SU-DHL-6 (cell line): ENCODE results near the gene HAVCR2.

ENCODE experiments used
- H2AFZ ChIP-seq: fragments of 200-600 bp; sonication (generic); 2 replicates; pipeline ENCODE4 v1.6.1; 2014; ENCODE audit warnings: low read depth, mild to moderate bottlenecking, moderate library complexity, mixed read lengths, antibody characterized with exemption, low read length; ENCODE audit not compliant: severe bottlenecking
- H3F3A ChIP-seq: fragments of 200-600 bp; shearing (Covaris generic); 2 replicates; pipeline ENCODE4 v1.6.0; 2016; ENCODE audit warnings: antibody characterized with exemption, mild to moderate bottlenecking; ENCODE audit not compliant: insufficient read depth
- H3K27ac ChIP-seq: fragments of 200-600 bp; sonication (generic); 2 replicates; pipeline ENCODE4 v1.5.1; 2016; ENCODE audit warnings: low read depth, mild to moderate bottlenecking, low read length, moderate library complexity, mixed read lengths
- H3K27me3 ChIP-seq: fragments of 200-600 bp; sonication (generic), shearing (Covaris generic); 2 replicates; pipeline ENCODE4 v1.6.0; 2014; ENCODE audit warnings: mild to moderate bottlenecking, low read length
- H3K36me3 ChIP-seq: fragments of 200-600 bp; sonication (generic); 2 replicates; pipeline ENCODE4 v1.6.1; 2014; ENCODE audit warnings: mild to moderate bottlenecking, low read length, mixed read lengths
- H3K4me2 ChIP-seq: fragments of 300-600, 200-600 bp; shearing (Covaris generic), sonication (generic); 2 replicates; pipeline ENCODE4 v1.6.0; 2014; ENCODE audit warnings: low read length, low read depth, mild to moderate bottlenecking; ENCODE audit not compliant: poor library complexity, severe bottlenecking
- H3K4me3 ChIP-seq: fragments of 200-600 bp; sonication (generic); 2 replicates; pipeline ENCODE4 v1.5.1; 2014; ENCODE audit warnings: antibody characterized with exemption, low read length, mild to moderate bottlenecking, mixed read lengths; ENCODE audit not compliant: insufficient read depth, poor library complexity, severe bottlenecking
- H3K79me2 ChIP-seq: fragments of 200-600 bp; sonication (generic); 2 replicates; pipeline ENCODE4 v1.6.1; 2014; ENCODE audit warnings: mild to moderate bottlenecking, low read length, moderate library complexity; ENCODE audit not compliant: insufficient read depth
- H3K9ac ChIP-seq: fragments of 200-600 bp; sonication (generic); 2 replicates; pipeline ENCODE4 v1.7.0; 2014; ENCODE audit warnings: mild to moderate bottlenecking, low read length
- H3K9me2 ChIP-seq: fragments of 200-600 bp; sonication (generic); replicated peaks from 2 replicates; pipeline ENCODE4 v1.6.1; 2014; ENCODE audit warnings: low read length; ENCODE audit not compliant: insufficient read depth
- H3K9me3 ChIP-seq: fragments of 200-600 bp; sonication (generic); 2 replicates; pipeline ENCODE4 v1.6.1; 2014; ENCODE audit warnings: low read length, mixed read lengths; ENCODE audit not compliant: insufficient read depth
- H4K20me1 ChIP-seq: fragments of 200-600 bp; sonication (generic); 2 replicates; pipeline ENCODE4 v1.6.1; 2014; ENCODE audit warnings: low read depth, mild to moderate bottlenecking, antibody characterized with exemption, low read length, moderate library complexity, mixed read lengths
- CTCF ChIP-seq: fragments of 200-600 bp; sonication (generic); IDR thresholded peaks from one replicate; pipeline ENCODE4 v1.5.1; 2017; ENCODE audit warnings: antibody characterized with exemption, mild to moderate bottlenecking, low read length, moderate library complexity; ENCODE audit not compliant: insufficient read depth, poor library complexity, severe bottlenecking
- EZH2phosphoT487 ChIP-seq: fragments of 200-600 bp; sonication (generic), shearing (Covaris generic); conservative IDR thresholded peaks from 2 replicates; pipeline ENCODE4 v1.6.1; 2018; ENCODE audit warnings: mild to moderate bottlenecking, antibody characterized with exemption, low read length, moderate library complexity, mixed read lengths

HAVCR2 gene

GRCh38 chr5:157121709-157122108, 12.9 kb upstream of the HAVCR2 start:
- no peak overlapping the region for H3K4me3 ChIP-seq
- no peak overlapping the region for H2AFZ ChIP-seq
- no peaks in the 10 kb centered on the region for H3K79me2 ChIP-seq
- H3F3A ChIP-seq, result no peaks in the 10 kb centered on the region
- no peaks in the 10 kb centered on the region for H3K9me2 ChIP-seq
- no peaks in the 10 kb centered on the region for H3K9me3 ChIP-seq
- H3K27me3 ChIP-seq, result no peaks in the 10 kb centered on the region
- no peak for TF ChIP-seq CTCF
- TF ChIP-seq EZH2phosphoT487, result no peak
- H3K27ac ChIP-seq, result no peak overlapping the region
- no peak overlapping the region for H3K4me2 ChIP-seq
- H4K20me1 ChIP-seq, result no peaks in the 10 kb centered on the region
- H3K36me3 ChIP-seq, result 0 out of 2 replicates have a peak, but pooled peaks cover 6% of the 10 kb centered on the region
- H3K9ac ChIP-seq, result no peak overlapping the region

GRCh38 chr5:157120102-157120501, 11.3 kb upstream of the HAVCR2 start:
- Histone ChIP-seq H2AFZ (no peak overlapping the region), H3K27me3 (no peaks in the 10 kb centered on the region), H3K9ac (no peak overlapping the region), H3F3A (no peaks in the 10 kb centered on the region), H3K27ac (no peak overlapping the region), H3K79me2 (no peaks in the 10 kb centered on the region), H4K20me1 (no peaks in the 10 kb centered on the region), H3K9me2 (no peaks in the 10 kb centered on the region), H3K9me3 (no peaks in the 10 kb centered on the region), H3K4me2 (no peak overlapping the region), H3K36me3 (0 out of 2 replicates have a peak, but pooled peaks cover 6% of the 10 kb centered on the region), H3K4me3 (no peak overlapping the region)
- TF ChIP-seq EZH2phosphoT487 (no peak), CTCF (no peak)

GRCh38 chr5:157116483-157116954, 7.7 kb upstream of the HAVCR2 start:
- H4K20me1 ChIP-seq, result no peaks in the 10 kb centered on the region
- H3K27me3 ChIP-seq, result no peaks in the 10 kb centered on the region
- H3K36me3 ChIP-seq, result 0 out of 2 replicates have a peak, but pooled peaks cover 3% of the 10 kb centered on the region
- H3K9me2 ChIP-seq, result no peaks in the 10 kb centered on the region
- no peak overlapping the region for H3K4me3 ChIP-seq
- no peak overlapping the region for H3K9ac ChIP-seq
- TF ChIP-seq CTCF (no peak), EZH2phosphoT487 (no peak)
- no peak overlapping the region for H3K4me2 ChIP-seq
- H3K79me2 ChIP-seq, result no peaks in the 10 kb centered on the region
- H2AFZ ChIP-seq, result no peak overlapping the region
- H3K9me3 ChIP-seq, result no peaks in the 10 kb centered on the region
- H3F3A ChIP-seq, result no peaks in the 10 kb centered on the region
- H3K27ac ChIP-seq, result no peak overlapping the region

- no peak overlapping the region for H3K4me2 ChIP-seq
- H3K9me3 ChIP-seq, result no peaks in the 10 kb centered on the region
- no peak overlapping the region for H3K4me3 ChIP-seq
- H3K36me3 ChIP-seq, result no peaks in the 10 kb centered on the region
- H3K9me2 ChIP-seq, result no peaks in the 10 kb centered on the region
- no peak overlapping the region for H3K9ac ChIP-seq
- H3K27me3 ChIP-seq, result no peaks in the 10 kb centered on the region
- H2AFZ ChIP-seq, result peak overlapping the region; percentile 19
- TF ChIP-seq CTCF (no peak), EZH2phosphoT487 (no peak)
- no peak overlapping the region for H3K27ac ChIP-seq
- no peaks in the 10 kb centered on the region for H3K79me2 ChIP-seq
- H3F3A ChIP-seq, result no peaks in the 10 kb centered on the region
- no peaks in the 10 kb centered on the region for H4K20me1 ChIP-seq
Measured at GRCh38 chr5:157115502-157115901, 6.7 kb upstream of the HAVCR2 start.
